ENCODE measurements around the gene SERAC1. TPM values are rescaled to one million over a fixed set of nuclear protein-coding genes. Genes with fewer than 3 reads are reported as not detected.
"Not testable (repeated sequence)": the region's sequence is repeated elsewhere in the genome, so short reads cannot be mapped to it uniquely, and the experiment has no call there.

The SERAC1 gene
- total RNA-seq, 1 donor from 2014 or later: 4.7 TPM

GRCh38 chr6:158175111-158175510 is 7.0 kb upstream of the SERAC1 start:
- intact Hi-C loops (cut with micrococcal nuclease): no loop called here

- intact Hi-C loops (cut with micrococcal nuclease): no loop called here
Measured at GRCh38 chr6:158174514-158174913, 6.5 kb upstream of the SERAC1 start.

GRCh38 chr6:158174024-158174423 is 6.0 kb upstream of the SERAC1 start:
- intact Hi-C loops (cut with micrococcal nuclease): no loop called here

- intact Hi-C loops (cut with micrococcal nuclease): no loop called here
Measured at GRCh38 chr6:158172001-158172400, 3.9 kb upstream of the SERAC1 start.

GRCh38 chr6:158170656-158171081 is 2.6 kb upstream of the SERAC1 start:
- intact Hi-C loops (cut with micrococcal nuclease): no loop called here

GRCh38 chr6:158169634-158170033 is 1.6 kb upstream of the SERAC1 start:
- intact Hi-C loops (cut with micrococcal nuclease): loop anchor here (5.0 kb wide), 2 partner anchors 407 to 787 kb away; partner anchors contain the start of gene ZDHHC14

GRCh38 chr6:158165919-158166416 is 2.1 kb downstream of the SERAC1 start:
- intact Hi-C loops (cut with micrococcal nuclease): loop anchor here (5.0 kb wide), 2 partner anchors 404 to 784 kb away; partner anchors contain the start of gene ZDHHC14

GRCh38 chr6:158164579-158165170 is 3.4 kb downstream of the SERAC1 start:
- intact Hi-C loops (cut with micrococcal nuclease): loop anchor here (5.0 kb wide), 2 partner anchors 402 to 782 kb away; partner anchors contain the start of gene ZDHHC14

- intact Hi-C loops (cut with micrococcal nuclease): no loop called here
Measured at GRCh38 chr6:158161566-158162254, 6.4 kb downstream of the SERAC1 start.

- intact Hi-C loops (cut with micrococcal nuclease): no loop called here
Measured at GRCh38 chr6:158160932-158161539, 7.0 kb downstream of the SERAC1 start.

GRCh38 chr6:158158748-158159147 is 9.3 kb downstream of the SERAC1 start:
- intact Hi-C loops (cut with micrococcal nuclease): no loop called here

GRCh38 chr6:158158123-158158522 is 9.9 kb downstream of the SERAC1 start:
- intact Hi-C loops (cut with micrococcal nuclease): no loop called here

- intact Hi-C loops (cut with micrococcal nuclease): no loop called here
Measured at GRCh38 chr6:158157064-158157764, 10.8 kb downstream of the SERAC1 start.

- intact Hi-C loops (cut with micrococcal nuclease): no loop called here
Measured at GRCh38 chr6:158154816-158155215, 13.2 kb downstream of the SERAC1 start.

GRCh38 chr6:158153576-158153975 is 14.5 kb downstream of the SERAC1 start:
- intact Hi-C loops (cut with micrococcal nuclease): no loop called here

- intact Hi-C loops (cut with micrococcal nuclease): no loop called here
Measured at GRCh38 chr6:158152659-158153058, 15.4 kb downstream of the SERAC1 start.

GRCh38 chr6:158152025-158152424 is 16.0 kb downstream of the SERAC1 start:
- intact Hi-C loops (cut with micrococcal nuclease): not testable (repeated sequence)

- intact Hi-C loops (cut with micrococcal nuclease): no loop called here
Measured at GRCh38 chr6:158150701-158151100, 17.4 kb downstream of the SERAC1 start.

- intact Hi-C loops (cut with micrococcal nuclease): no loop called here
Measured at GRCh38 chr6:158149641-158150040, 18.4 kb downstream of the SERAC1 start.

- intact Hi-C loops (cut with micrococcal nuclease): no loop called here
Measured at GRCh38 chr6:158143700-158144099, 24.4 kb downstream of the SERAC1 start.

- intact Hi-C loops (cut with micrococcal nuclease): no loop called here
Measured at GRCh38 chr6:158142789-158143188, 25.3 kb downstream of the SERAC1 start.

Data from T-helper 2 cell treated with Interferon-gamma antibody and Interleukin-4, amounts not matched to agents 100 ng/mL and 5 ng/mL, for 36 hours (primary cell).